HG03460 (cell line): ENCODE results near the gene CHN1.

ENCODE experiments used
- ATAC-seq: cut with Tn5 transposase; IDR thresholded peaks from one replicate; pipeline ENCODE4 v1.9.1; 2021; ENCODE audit not compliant: unreplicated experiment

Gene CHN1

DNA sequence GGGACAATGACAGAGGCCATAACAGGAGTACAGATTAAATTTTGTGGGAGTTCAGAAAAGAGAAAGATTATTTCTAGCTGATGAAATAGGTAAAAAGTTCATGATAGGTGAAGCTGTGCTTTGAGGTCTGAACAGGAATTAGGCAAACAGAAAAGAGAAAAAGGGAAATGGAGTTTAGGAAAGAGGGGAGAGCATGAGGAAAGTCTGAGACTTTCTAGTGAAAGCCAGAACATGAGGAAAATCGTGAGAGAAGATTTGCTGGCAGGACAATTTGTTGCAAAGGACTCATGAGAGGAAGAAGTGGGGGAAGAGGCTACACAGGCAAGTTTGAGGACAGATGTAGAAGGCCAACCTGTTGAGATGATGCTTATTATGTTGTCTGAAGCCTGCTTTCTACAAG, 6.3 kb upstream of the CHN1 start:
- no peak for ATAC-seq

DNA sequence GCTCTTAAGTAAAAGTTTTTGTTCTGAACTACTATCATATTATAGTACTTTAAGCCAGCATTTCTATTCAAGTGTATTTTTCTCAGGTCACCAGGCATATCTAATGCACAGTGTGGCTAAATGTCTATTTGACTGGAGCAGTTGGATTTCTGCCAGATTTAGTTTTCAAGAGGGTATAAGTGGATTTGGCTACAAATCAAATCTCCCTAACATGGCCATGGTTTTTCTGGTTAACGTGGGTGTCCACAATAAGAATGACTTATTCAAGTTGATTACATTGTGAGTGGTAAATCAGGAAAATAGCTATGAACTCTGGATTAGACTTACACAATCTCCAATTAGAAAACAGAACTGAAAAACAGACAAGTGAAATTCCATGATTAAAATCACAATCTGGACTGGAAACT, 5.7 kb upstream of the CHN1 start:
- ATAC-seq, result no peak

DNA sequence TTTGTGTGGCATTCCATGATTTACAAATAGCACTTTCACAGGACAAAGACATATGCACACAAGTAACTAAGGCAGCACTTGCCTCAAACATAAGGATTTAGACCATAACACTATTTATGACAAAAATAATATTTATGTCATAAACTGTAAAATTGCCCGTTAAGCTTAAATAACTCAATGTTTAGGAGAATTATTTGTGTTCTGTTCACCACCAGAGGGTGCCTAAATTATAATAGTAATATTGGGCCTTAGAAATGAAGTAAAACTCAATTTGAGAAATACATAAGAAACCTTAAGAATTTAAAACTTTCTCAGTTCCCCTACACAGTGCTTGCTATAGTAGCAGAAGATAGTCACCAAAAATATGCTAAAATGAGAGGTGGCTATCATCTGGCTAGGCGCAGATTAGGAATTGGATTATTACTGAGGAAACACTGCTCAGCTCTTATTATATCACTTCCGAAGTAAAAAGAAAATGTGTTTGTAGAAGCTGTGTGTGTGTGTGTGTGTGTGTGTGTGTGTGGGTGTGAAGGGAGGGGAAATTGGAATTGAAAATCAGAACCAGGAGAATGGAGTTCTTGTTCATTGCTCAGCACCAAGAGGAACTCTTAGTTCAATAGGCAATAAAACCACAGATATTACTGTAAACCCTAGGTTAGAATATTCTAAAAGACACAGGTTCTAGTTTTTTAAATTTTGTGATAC, 4.9 kb upstream of the CHN1 start:
- ATAC-seq, result no peak

DNA sequence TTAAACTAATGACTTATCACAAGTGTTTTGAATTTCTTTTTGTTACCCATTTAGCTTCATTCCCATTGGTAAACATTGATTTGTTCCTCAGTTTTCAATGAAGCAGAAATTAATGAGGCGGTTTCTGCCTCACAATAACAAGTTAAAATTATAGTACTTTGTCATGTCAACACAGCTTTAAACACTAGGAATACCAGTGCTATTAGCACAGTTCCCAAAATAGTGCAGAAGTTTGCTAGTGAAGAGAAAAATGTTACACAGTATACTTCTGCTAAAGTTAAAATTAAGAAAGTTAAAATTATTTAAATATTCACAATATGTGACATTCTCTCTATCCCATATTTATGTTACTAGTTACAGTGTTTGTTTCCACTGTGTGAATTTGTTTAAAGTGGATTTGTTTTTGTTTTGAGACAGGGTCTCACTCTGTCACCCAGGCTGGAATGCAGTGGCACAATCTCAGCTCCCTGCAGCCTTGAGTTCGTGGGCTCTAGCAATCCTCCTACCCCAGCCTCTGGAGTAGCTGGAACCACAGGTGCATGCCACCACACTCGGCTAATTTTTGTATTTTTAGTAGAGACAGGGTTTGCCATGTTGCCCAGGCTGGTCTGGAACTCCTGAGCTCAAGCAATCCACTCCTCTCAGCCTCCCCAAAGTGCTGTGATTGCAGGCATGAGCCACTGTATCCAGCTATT, 3.8 kb upstream of the CHN1 start:
- ATAC-seq, result no peak

DNA sequence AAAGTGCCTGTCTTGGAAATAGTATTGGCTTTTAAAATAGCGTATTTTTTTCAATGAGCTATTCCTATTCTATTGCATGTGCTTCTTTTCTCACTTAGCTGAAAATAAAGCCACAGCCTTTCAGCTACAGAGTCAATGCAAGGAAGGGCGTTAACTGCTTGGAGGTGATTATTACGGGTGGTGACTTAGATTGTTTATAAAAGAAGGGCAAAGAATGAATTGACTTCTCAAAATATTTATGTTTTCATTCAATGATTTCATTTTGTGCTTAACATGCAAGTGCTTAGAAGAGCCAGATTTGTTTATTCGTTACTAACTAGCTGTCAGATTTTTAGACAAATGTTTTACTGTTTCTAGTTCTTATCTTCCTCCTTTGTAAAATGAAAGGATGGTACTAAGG, 2.8 kb upstream of the CHN1 start:
- no peak for ATAC-seq

DNA sequence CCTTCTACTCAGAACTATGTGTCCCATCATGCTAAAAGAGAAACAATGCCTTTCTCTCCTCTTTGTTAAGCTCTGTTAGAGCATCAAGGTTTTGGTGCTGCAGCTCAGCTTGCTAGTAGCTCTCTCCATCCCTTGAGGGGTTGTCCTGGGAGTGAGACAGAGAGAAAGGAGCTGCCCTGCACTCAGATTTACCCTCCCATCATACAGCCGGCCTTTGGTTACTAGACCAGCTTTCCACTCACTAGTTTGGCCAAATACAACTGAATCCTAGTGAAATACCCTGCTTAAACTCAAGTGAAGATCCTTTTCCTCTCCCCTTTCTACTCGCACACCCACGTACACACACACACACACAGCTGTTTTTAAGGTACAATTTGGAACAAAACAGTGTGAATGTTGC, 2.3 kb upstream of the CHN1 start:
- ATAC-seq, result no peak

DNA sequence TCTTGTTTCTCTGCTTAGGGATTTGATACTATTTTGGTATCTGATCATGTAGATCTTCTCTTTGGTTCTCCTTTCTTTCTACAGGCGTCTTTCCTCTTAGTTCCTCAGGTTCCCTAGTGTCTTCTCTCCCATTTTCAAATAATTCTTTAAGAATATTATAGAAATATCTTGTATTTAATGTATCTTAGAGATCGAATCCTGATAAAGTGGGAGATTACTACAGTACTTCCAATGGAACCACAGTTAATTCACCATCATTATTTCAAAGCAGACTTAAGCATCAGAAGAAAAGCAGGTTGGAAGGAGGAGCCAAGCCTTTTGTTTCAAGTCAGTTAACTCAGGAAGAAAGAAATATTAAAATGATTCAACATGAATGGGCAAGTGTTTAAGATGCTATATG, 1.1 kb upstream of the CHN1 start:
- no peak for ATAC-seq

DNA sequence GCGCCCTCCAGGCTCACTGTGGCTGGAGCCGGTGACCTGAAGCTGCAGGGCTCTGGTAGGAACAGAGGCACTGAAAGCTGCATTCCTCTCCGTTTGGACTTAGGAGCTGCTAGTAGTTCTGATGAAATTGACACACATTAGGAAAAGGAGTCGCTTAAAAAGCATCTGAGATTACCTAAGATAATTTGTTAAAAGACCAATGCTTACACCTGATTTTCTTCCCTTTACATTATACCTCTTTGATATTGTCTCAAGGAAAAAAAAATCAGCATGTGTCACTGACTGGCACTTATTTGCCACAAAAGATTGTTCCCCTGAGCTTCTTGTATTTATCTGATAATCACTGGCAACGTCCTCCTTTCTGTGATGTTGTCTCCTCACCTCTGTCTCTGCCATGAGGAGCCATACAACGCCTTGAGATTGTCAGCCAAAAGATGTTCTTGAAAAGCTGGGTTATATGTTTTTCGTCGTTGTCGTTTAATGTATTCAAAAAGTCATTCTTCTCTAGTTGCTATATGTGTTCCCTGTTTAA, 618 bp upstream of the CHN1 start:
- ATAC-seq, result no peak

DNA sequence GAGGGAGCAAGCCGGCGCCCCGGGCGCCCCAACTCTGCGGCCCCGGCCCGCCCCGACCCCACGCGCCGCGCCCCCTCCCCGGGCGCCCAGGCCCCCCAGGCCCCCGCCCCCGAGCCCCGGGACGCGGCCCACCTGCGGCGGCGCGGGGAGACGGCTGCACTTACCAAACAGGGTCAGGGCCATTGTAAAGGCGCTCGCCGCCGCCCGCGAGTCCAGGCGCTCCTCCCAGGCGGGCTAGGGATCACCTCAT, 526 bp downstream of the CHN1 start:
- peak; percentile 26 for ATAC-seq

DNA sequence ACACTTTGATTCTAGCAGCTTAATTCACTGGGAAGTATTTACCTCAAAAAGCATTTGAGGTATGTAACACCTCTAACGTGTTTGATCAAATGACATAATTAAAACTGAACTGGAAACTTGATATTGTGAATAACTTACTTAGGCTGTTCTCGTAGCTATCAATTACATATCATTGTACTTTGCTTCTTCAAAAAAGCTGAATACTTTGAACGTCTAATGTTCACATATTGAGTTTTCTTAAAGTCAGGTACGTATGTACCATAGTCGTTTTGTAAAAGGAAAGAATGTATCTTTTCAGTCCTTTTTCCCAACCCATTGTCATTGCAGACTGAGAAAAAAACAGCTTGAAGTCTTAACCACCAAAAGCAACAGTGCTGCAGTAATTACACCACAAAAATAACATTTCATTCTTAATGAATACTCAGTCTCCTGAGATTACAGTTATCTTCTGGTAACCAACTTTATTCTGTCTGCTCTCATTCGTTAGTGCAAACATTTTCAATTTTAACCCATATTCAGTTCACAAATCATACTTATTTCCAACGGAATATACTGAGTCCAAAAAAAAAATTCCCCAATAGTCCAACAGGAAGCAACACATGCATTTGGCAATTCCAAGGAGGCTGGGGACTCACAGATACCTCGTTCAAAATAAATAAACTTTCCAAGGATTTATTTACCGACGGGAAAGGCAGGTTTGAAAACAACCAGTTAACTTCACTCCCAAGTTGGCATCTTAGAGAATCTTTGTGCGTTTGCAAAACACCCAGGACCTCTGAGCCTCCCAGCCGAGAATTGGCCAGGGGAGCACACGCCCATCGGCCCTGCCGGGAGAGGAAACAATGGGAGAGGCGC, 1.1 kb downstream of the CHN1 start:
- ATAC-seq, result peak; percentile 11

DNA sequence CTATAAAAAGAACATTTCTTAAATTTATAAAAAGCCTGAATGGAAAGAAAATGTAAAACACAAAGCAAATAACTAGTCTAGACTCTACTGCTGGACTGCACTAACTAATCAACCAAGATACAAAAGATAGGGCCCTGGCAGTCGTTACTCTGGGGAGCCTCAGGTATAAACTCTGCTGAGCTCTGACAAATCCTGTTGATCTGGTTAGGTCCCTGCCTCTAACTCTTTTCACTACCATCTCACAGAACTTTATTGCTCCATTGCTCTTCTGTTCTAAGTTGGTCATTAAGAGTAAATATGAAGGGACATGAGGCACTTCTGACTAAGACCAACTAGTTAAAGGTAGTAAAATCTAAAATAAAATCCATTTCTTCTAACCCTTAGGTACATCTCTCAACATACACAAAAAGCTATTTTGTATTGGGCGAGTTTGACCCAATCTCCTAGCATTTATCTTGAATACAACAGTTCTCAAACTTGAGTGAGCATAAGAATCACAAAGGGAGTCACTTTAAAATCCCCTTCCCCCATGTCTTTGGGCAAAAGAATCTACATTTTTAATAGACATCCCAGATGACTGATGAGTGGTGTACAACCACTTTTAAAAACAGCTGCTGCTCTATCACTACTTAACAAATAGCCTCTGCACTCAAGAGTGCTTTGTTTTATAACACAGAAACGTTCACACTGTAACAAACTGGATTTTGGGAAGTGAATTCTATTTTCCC, 2.5 kb downstream of the CHN1 start:
- ATAC-seq, result no peak

DNA sequence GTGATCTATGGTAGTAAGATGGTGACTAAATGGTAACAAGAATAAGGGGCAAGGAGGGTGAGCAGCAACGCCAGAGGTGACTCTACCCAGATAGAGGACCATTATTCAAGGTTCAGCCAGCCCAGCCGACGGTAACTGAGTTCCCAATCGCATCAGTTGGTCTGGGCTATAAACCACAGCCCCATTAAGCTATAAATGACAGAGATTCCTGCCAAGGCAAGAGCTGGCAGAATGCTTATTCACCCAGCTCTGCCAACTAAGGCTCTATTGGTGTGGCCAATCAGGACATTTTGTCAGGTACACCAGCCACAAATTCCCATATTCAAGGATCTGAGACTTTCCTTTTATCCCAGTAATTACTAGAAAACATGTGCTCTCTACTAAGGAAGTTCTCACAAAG, 3.6 kb downstream of the CHN1 start:
- no peak for ATAC-seq

DNA sequence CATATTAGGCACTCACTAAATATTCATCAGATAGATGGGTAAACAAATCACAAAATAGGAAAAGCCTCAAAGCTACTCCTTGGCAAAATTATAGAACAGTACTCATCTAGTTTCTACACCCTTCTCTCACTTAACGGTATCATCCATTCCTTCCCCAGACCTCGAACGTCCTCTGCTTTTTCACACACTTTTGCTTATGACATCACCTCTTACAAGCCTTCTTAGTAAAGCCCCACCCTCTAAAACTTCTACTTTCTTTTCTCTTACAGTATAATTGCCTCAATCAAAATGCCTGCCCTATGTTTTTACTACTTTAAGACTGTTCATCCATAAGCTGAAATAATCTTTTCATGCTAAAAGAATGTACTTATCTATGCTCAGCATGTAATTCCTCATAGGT, 8.1 kb downstream of the CHN1 start:
- no peak for ATAC-seq

DNA sequence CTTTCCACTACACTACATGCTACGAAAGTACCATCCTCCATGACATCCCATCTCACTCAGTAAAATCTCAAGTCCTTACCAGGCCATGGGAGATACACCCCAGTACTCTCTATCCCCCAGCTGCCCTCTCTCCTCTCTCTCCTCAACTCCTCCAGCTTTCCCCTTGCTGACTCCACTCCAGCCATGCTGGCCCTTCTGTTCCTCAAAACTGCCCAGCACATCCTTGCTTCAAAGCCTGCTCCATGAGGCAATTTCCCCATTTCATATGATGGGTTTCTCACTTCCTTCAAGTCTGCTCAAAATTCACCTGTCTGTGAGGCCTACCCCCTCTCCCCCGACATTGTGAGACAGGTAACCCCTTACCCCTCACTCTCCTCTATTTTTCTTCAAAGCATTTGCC, 8.6 kb downstream of the CHN1 start:
- ATAC-seq, result no peak

DNA sequence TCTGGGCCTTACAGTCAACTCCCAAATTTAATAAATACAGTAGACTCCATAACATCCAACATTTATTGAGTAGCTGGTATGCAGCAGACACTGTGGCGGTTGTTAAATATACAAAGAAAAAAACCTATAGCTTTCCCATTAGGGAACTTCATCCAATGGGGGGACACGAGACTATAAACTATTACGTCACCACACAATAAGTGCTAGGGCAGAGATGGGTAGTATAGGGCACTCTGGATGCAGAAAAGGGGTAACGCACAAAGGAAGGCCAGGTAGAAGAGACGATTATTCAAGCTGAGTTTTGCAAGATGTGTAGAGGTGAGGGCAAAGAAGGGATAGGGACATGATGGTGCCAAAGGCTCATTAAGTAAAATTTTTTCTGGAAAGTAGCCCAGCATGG, 10.8 kb downstream of the CHN1 start:
- ATAC-seq, result no peak

DNA sequence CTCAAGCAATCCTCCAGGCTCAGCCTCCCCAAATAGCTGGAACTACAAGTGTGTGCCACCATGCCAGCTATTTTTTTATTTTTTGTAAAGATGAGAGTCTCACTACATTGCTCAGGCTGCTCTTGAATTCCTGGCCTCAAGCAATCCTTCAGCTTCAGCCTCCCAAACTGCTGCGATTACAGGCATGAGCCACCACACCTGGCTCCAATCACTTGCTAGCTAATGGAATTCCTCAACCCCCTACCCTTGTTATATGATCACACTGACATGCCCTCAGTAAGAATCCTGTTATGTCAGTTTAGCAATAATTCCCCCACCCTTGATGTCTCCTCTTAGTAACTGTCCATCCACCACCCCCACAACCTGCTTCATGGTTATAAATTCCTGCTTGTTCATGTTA, 12.3 kb downstream of the CHN1 start:
- no peak for ATAC-seq

DNA sequence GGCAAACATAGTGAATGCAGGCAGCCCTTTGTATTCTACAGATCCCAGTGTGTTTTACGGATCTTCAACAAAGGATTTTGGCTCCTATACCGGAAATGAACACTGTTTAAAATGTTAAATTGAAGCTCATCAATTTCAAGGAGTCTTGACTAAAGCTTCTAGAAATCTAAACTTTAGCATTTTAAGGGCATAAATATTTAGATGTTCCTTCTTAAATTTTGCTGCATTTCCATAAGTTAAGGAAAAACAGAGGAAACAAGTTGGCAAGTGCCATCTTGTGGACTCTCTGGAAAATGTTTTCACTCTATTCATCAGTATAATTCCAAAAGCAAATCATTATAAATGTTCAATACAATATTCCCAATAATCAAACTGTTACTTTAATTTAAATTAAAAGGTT, 19.6 kb downstream of the CHN1 start:
- no peak for ATAC-seq

DNA sequence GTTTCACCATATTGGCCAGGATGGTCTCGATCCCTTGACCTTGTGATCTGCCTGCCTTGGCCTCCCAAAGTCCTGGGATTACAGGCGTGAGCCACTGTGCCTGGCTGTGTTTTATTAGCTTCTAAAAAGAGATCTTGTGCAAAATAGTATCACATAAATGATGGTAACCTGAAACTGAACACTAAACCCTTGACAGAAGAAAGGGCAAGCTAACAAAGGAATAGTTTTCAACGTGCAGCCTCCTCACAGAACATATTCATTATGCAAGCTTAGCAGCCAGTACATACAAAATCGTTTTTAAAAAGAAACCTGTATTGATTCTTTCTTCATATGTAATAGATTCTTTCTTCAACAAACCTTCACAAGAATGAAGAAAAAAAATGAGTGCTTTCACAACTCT, 20.6 kb downstream of the CHN1 start:
- ATAC-seq, result no peak

DNA sequence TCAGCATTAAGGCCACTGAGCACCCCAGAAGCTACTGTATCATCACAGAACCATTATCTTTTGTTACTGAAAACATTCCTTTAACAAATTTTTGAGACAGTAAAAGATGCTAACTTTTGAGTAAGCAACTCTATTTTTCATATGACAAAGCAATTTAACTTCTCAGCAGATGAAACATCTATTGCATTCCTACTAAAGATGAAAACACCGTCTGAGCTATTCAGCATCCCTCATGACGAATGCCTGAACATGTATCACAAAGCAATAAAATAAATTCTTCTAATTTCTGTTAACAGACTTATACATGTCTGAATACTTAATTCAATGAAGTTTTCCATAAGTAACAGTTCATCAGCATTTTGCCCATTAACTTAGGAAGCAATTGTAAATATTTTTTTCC, 23.9 kb downstream of the CHN1 start:
- ATAC-seq, result no peak

DNA sequence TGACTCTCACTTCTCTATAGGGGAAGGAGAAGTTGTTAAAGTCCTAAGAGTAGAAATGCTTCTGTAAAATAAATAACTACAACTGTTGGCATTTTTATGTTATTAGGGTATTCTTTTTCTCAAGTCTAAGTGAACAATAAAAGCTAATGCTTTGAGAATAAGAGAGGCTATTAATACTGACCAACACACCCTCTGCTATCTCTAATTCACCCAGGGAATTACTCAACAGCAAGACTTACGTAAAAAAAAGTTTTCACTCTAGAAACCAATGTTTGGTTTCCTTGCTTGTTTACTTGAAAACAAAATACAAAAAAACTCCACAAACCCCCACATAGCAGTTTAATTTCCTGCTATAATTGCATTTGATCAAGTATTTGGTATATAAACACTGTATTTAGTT, 25.2 kb downstream of the CHN1 start:
- ATAC-seq, result no peak

DNA sequence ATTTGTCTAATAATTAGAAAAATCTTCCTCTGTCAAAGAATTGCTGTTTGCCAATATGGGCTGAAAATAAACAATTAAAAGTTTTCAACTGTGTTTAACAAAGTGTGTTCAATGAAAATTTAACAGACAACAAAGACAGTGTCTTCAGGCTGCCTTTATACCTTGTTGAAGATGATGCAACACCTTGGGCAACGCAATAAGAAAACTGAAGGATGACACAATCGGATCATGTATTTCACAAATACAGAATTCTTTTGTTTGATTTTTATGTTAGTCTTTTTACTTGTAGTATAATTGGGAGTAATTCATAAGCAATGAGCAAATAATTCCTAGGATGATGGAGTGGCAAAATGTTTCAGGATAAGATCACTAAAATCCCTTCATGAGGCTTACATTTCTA, 27.8 kb downstream of the CHN1 start:
- no peak for ATAC-seq
